Activated naive CD4-positive, alpha-beta T cell treated with anti-CD3 and anti-CD28 coated beads, Interleukin-2, amount 50 U/mL, for 16 hours (primary cell): ENCODE results near the gene TKTL2.
"Not testable (repeated sequence)": the region's sequence is repeated elsewhere in the genome, so short reads cannot be mapped to it uniquely, and the experiment has no call there.

Source experiments
- DNase-seq: peaks from one replicate; pipeline ENCODE4 v3.0.0-alpha.2; 2020

The TKTL2 gene

DNA sequence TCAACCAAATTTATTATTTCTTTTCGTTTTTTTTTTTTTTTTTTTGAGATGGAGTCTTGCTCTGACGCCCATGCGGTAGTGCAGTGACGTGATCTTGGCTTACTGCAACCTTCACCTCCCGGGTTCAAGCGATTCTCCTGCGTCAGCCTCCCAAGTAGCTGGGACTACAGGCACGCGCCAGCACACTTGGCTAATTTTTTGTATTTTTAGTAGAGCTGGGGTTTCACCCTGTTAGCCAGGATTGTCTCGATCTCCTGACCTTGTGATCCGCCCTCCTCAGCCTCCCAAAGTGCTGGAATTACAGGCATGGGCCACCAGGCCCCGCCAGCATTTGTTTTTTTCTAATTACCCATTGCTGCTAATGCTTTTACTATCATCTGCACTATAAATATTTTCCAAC, 26.5 kb downstream of the TKTL2 start:
- DNase-seq = not testable (repeated sequence)

DNA sequence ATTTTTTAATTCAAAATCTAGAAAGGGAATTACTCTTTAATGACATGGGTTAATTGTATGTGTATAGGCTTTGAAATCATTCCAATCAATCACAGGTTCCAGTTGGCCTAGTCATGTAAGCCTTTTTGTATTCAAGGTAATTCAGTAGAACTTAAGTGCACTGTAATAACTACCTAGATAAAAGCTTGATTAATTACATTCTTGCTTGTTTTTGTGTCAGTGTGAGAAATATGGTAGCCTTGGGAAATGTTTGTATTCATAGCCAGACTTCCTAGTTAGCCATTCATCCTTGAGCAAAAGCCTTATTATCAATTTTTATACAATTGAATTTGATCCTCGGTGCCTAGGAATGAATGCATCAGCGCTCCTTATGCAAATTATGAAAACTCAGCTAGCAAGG, 33.5 kb downstream of the TKTL2 start:
- no peak for DNase-seq
